ENCODE results near the gene OR6C1.
"Not testable (repeated sequence)": the region's sequence is repeated elsewhere in the genome, so short reads cannot be mapped to it uniquely, and the experiment has no call there.

The OR6C1 gene

GRCh38 chr12:55336002-55336401, 21.9 kb downstream of the OR6C1 start:
- DNase-seq (ENCODE audit: low read depth in 1 of 2, low spot score in 1 of 2), result no peak
- no peak for TF ChIP-seq REST (IDR thresholded peaks at IDR 0.05; ENCODE audit: insufficient replicate concordance, low read depth)
- TF ChIP-seq CTCF (IDR thresholded peaks at IDR 0.05; ENCODE audit: insufficient read depth, low read length), result no peak
- no peak for TF ChIP-seq GABPA (IDR thresholded peaks at IDR 0.05; ENCODE audit: low read depth)
- no peak for TF ChIP-seq POLR2AphosphoS5 (IDR thresholded peaks at IDR 0.05; ENCODE audit: low read depth)
- TF ChIP-seq SPI1 (IDR thresholded peaks at IDR 0.05; ENCODE audit: borderline replicate concordance, low read depth), result no peak
- Histone ChIP-seq H3K27me3 (ENCODE audit: insufficient read depth, poor library complexity, severe bottlenecking) (no peaks in the 10 kb centered on the region), H3K27ac (replicated peaks) (no peak overlapping the region), H3K4me3 (replicated peaks; ENCODE audit: insufficient read depth, low read length) (no peak overlapping the region)

- H3K4me3 ChIP-seq (replicated peaks; ENCODE audit: insufficient read depth, low read length); DNase-seq (ENCODE audit: low read depth in 1 of 2, low spot score in 1 of 2); H3K27ac ChIP-seq (replicated peaks); H3K27me3 ChIP-seq (ENCODE audit: insufficient read depth, poor library complexity, severe bottlenecking): not testable (repeated sequence)
Measured at GRCh38 chr12:55355338-55355737, 41.2 kb downstream of the OR6C1 start.

GRCh38 chr12:55362675-55363074, 48.5 kb downstream of the OR6C1 start, which contains the start of gene OR6C75:
Gene OR6C75, plus strand, starts transcription at chr12:55362975. Its CDS starts 2,136 bp downstream, at chr12:55365111.
- Histone ChIP-seq H3K4me3 (replicated peaks; ENCODE audit: insufficient read depth, low read length) (no peak within 1 kb of the TSS), H3K27ac (replicated peaks) (no peak within 1 kb of the TSS), H3K27me3 (ENCODE audit: insufficient read depth, poor library complexity, severe bottlenecking) (no peaks in the 10 kb centered on the region)
- DNase-seq (ENCODE audit: low read depth in 1 of 2, low spot score in 1 of 2), result no peak
- no peak for TF ChIP-seq REST (IDR thresholded peaks at IDR 0.05; ENCODE audit: insufficient replicate concordance, low read depth)
- TF ChIP-seq POLR2AphosphoS5 (IDR thresholded peaks at IDR 0.05; ENCODE audit: low read depth), result no peak
- no peak for TF ChIP-seq SPI1 (IDR thresholded peaks at IDR 0.05; ENCODE audit: borderline replicate concordance, low read depth)
- TF ChIP-seq CTCF (IDR thresholded peaks at IDR 0.05; ENCODE audit: insufficient read depth, low read length), result no peak
- no peak for TF ChIP-seq GABPA (IDR thresholded peaks at IDR 0.05; ENCODE audit: low read depth)

GRCh38 chr12:55365086-55365485, 50.9 kb downstream of the OR6C1 start:
- Histone ChIP-seq H3K27me3 (ENCODE audit: insufficient read depth, poor library complexity, severe bottlenecking) (no peaks in the 10 kb centered on the region), H3K4me3 (replicated peaks; ENCODE audit: insufficient read depth, low read length) (no peak overlapping the region), H3K27ac (replicated peaks) (no peak overlapping the region)
- TF ChIP-seq CTCF (IDR thresholded peaks at IDR 0.05; ENCODE audit: insufficient read depth, low read length), result no peak
- no peak for TF ChIP-seq REST (IDR thresholded peaks at IDR 0.05; ENCODE audit: insufficient replicate concordance, low read depth)
- no peak for TF ChIP-seq SPI1 (IDR thresholded peaks at IDR 0.05; ENCODE audit: borderline replicate concordance, low read depth)
- TF ChIP-seq POLR2AphosphoS5 (IDR thresholded peaks at IDR 0.05; ENCODE audit: low read depth), result no peak
- no peak for TF ChIP-seq GABPA (IDR thresholded peaks at IDR 0.05; ENCODE audit: low read depth)
- no peak for DNase-seq (ENCODE audit: low read depth in 1 of 2, low spot score in 1 of 2)

Data from HL-60 (cell line).